DMS153 treated with DMSO at 0.1 percent for 48 hours (cell line): ENCODE measurements around the gene AGAP1.
A peak's percentile ranks its signal among the peaks of the same experiment; 100 is the strongest.
"Not testable (repeated sequence)": the region's sequence is repeated elsewhere in the genome, so short reads cannot be mapped to it uniquely, and the experiment has no call there.

Experiments used
- DNase-seq: peaks from one replicate; lab custom pipeline; 2025; ENCODE audit not compliant: unreplicated experiment; lab: John Stamatoyannopoulos, UW

AGAP1 gene

GRCh38 chr2:236073867-236074655 lies 580.2 kb downstream of the AGAP1 start:
- no peak for DNase-seq

DNA sequence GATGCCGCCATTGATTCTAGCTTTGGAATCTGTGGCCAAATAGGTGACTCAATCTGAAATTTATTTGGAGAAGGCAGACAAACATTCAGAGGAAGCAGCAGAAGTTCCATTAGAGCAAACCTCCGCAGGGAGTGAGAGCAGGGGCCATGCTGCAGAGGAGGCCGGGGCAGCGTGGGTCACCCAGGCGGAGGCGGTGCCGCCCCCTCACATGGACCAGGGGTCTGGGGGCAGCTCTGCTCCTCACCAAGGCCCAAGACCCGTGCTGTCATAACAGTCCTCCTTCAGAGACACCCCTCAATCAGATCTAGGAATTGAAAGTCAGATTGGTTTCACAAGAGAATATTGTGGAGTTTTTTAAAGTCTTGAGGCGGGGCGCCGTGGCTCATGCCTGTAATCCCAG lies 582.0 kb downstream of the AGAP1 start:
- no peak for DNase-seq

DNA sequence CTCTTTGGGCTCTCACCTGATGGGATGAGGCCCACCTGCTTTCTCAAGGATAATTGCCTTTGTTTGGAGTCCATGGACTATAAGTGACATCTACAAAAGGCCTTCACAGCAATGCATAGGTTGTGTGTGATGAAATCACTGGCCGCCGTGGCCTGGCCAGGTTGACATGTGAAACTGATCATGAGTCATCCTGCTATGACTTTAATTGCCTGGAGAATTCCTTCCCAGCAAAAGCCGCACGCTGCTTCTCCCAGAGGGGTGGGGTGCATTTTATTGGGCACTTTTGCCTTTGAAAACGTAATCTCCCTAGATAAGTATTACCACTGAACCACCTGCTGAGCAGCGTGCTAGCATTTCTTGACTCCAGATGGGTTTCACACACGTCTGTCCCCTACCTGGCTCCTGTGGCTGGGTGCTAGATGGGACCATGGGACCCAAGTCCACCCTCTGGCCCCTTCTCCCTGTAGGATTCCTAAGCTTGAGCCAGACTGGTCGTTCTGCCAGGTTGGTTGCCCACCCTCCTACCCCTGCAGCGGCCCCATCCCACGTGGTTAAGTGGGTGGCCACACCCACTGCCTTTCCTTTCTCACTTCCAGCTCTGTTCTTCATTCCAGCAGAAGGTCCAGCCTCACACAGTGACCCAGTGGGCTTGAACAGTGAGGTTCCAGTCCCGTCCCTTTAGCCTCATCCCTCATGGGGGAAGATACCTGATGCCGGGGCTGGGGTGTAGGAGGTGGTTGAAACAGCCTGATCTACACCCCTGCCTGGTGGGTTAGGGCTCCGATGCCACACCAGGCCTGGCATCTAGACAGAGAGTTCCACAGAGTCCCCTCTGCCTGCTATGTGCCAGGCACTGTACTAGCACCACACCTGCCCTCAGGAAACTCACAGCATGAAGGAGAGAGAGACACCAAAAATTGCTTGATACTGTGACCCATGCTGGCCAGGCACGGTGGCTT lies 584.7 kb downstream of the AGAP1 start:
- DNase-seq = peak; percentile 13

GRCh38 chr2:236080412-236080811 lies 586.6 kb downstream of the AGAP1 start:
- DNase-seq = no peak

- DNase-seq = no peak
Measured at GRCh38 chr2:236081171-236081570, 587.3 kb downstream of the AGAP1 start.

DNA sequence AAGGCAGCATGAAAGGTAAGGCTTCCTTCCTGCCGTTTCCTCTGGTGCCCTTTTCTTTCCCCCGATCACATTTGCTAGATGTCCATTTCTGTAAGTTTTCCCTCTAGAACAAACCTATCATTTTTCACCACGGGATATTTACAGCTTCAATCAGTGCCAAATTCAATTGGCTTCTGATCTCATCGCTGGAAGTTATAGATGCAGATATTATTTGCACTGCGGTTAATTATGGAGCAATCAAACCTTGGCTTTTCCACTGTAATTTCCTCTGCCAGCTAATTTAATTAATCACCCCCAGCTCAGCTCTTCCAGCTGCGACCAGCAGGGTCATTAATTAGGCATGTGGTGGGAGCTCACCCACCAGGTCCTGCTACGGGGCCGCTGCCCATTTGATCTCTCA lies 588.2 kb downstream of the AGAP1 start:
- no peak for DNase-seq

GRCh38 chr2:236083934-236084333 lies 590.1 kb downstream of the AGAP1 start:
- DNase-seq = no peak

GRCh38 chr2:236085211-236085610 lies 591.4 kb downstream of the AGAP1 start:
- DNase-seq = no peak

DNA sequence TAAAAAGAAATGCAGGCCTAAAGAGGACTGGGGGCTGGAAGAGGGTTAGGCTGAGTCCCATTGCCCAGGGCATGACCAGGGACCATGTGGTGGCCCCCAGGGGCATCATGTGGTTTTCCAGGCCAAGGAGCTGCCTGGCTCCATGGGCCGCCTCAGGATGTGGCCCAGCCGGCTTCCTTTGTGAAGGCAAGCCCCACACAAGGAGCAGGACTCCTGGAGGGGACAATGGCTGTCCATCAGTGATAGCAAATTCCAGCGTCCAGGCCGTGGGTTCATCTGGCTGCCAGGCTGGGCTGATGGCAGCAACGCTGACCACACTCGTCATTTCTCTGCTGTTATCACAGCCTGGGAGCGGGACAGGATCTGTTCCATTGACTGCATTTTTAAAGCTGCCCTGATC lies 591.8 kb downstream of the AGAP1 start:
- no peak for DNase-seq

- DNase-seq = no peak
Measured at GRCh38 chr2:236086403-236086970, 592.6 kb downstream of the AGAP1 start.

GRCh38 chr2:236086971-236087465 lies 593.2 kb downstream of the AGAP1 start:
- DNase-seq = peak; percentile 7

DNA sequence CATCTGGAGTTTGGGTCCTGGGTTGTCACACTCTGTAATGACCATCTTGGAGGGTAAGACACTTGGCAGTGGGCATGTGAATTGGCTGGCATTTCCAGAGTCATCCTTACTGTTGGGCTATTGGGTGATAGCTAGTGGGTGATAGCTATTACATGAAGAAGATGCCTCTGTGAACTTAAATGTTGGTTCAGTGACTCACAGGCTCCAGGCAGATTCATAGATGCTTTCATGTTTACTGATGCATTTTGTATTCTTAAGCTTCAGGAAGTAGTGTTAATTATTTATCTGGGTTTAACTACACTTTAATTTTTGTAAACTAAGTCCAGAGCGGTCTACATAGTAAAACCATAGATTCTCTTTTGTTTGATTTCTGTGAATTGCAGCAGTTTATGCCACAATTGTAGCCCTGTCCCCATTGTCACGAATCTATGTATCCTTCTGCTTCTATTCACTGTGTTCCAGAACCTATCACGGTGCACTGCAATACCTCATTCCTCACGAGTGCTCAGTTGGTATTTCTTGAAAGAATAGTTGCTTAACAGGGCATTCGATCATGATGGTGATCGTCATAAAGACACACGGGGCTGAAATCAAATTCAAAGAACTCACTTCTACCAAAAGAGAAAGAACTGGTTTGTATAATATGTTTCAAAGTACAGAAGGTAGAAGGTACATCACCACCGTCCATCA lies 594.7 kb downstream of the AGAP1 start:
- no peak for DNase-seq

GRCh38 chr2:236089271-236090026 lies 595.6 kb downstream of the AGAP1 start:
- no peak for DNase-seq

DNA sequence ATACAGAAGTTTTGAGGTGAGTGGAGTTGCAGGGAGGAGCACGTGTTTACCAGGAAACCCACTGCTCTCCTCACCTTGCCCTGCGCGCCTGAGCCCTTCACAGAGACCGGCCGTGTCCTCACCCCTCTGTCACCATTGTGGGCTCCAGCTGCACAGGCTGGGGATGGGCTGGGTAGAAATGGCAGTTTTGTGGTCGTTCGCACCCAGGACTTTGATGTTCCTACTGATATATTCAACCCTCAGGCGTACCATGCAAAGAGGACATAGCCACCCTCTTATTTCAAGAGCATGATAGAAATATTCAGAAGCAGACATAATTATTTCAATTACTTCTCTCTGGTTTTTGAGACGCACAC lies 596.2 kb downstream of the AGAP1 start:
- DNase-seq = no peak

GRCh38 chr2:236090826-236091225 lies 597.0 kb downstream of the AGAP1 start:
- DNase-seq = not testable (repeated sequence)

DNA sequence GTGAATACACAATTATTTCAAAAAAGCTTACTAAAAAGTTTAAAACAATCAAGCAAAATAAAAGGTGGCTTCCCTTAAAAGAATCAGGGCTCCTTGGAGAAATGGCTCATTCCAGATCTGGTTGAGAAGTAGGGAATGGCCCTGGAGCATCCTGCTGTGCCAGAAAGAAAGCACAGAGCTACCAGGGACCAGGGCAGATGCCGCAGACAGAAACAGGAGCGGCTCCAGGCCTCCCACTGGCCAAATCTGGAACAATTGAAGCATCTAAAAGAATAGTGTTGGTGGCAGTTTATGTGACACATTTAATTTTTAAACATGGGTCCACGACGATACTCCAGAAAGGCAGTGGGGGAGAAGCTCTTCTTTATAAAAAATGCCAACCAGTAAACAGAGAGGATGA lies 598.9 kb downstream of the AGAP1 start:
- no peak for DNase-seq

GRCh38 chr2:236093134-236093533 lies 599.3 kb downstream of the AGAP1 start:
- no peak for DNase-seq

GRCh38 chr2:236095504-236095903 lies 601.7 kb downstream of the AGAP1 start:
- DNase-seq = no peak

DNA sequence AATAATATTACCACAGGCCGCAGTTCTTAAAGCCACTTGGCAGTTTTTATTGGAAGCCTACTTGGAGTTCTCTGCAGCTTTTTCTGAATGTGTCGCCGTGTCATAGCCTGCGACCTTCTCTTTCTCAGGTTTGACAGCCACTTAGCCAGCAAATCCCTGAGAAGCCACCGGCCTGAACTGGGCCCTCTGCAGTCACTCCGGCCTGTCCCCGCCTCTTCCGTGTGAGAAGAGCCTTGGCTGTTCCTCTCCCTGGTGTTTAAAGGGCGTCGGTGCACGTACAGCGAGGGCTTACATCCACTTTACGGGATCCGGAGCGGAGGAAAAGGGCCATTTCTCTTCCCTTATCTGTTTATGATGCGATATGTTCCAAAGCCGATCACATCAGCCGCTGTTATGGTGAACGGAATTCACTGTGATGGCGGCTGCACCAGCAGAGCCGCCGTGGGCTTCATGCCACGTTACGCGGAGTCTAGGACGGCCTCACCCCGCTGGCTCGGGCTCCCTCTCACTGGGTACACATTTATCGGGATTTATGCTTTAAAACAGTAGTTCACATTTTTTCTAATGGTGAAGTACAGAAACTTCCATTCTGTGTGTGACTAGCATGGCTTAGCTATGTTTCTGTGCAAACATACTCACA lies 607.6 kb downstream of the AGAP1 start:
- no peak for DNase-seq

- no peak for DNase-seq
Measured at GRCh38 chr2:236102971-236103370, 609.1 kb downstream of the AGAP1 start.
